ENCODE results near the gene TRIP6. TPM values are rescaled to one million over a fixed set of nuclear protein-coding genes. Genes with fewer than 3 reads are reported as not detected.

The TRIP6 gene
- total RNA-seq, 4 donors from 2014 or later = 71.8 to 88.7 (median 81.0) TPM

GRCh38 chr7:100892364-100893317, 25.5 kb downstream of the TRIP6 start:
- H3K4me3 ChIP-seq (ENCODE audit: low read depth, poor library complexity, severe bottlenecking) = no peak overlapping the region
- intact Hi-C loops (cut with DNase I; ENCODE audit: low total_unique reads) = no loop called here
- 82% methylated on average over 42 to 44 of the region's 44 CpGs for WGBS, 2 donors
- DNase-seq (ENCODE audit: low spot score in 2 of 2) = no peak
- no peak for TF ChIP-seq CTCF (IDR thresholded peaks at IDR 0.05)
- no peak for TF ChIP-seq POLR2A (IDR thresholded peaks at IDR 0.05)

- DNase-seq (ENCODE audit: low spot score in 2 of 2) = no peak
- no peak for TF ChIP-seq CTCF (IDR thresholded peaks at IDR 0.05)
- no peak for TF ChIP-seq POLR2A (IDR thresholded peaks at IDR 0.05)
- no peak overlapping the region for H3K4me3 ChIP-seq (ENCODE audit: low read depth, poor library complexity, severe bottlenecking)
- WGBS, 2 donors = 88 to 89% methylated on average over 20 to 31 of the region's 32 CpGs
- intact Hi-C loops (cut with DNase I; ENCODE audit: low total_unique reads) = no loop called here
These were observed 26.2 kb downstream of the TRIP6 start for GRCh38 chr7:100893318-100893895.

GRCh38 chr7:100893910-100894721, 26.9 kb downstream of the TRIP6 start:
- no peak overlapping the region for H3K4me3 ChIP-seq (ENCODE audit: low read depth, poor library complexity, severe bottlenecking)
- WGBS, 2 donors = 37 to 47% methylated on average over 36 to 38 of the region's 40 CpGs
- TF ChIP-seq CTCF (IDR thresholded peaks at IDR 0.05) (no peak), POLR2A (IDR thresholded peaks at IDR 0.05) (no peak)
- intact Hi-C loops (cut with DNase I; ENCODE audit: low total_unique reads) = no loop called here
- no peak for DNase-seq (ENCODE audit: low spot score in 2 of 2)

GRCh38 chr7:100894860-100895700, 27.9 kb downstream of the TRIP6 start:
- TF ChIP-seq POLR2A (IDR thresholded peaks at IDR 0.05) (no peak), CTCF (IDR thresholded peaks at IDR 0.05) (no peak)
- intact Hi-C loops (cut with DNase I; ENCODE audit: low total_unique reads) = loop anchor here (5.0 kb wide), 1 partner anchor 162 kb away; no protein-coding TSS in a partner anchor
- 0 to 2% methylated on average over 34 to 58 of the region's 83 CpGs for WGBS, 2 donors
- DNase-seq (ENCODE audit: low spot score in 2 of 2) = peak in 1 of 2 donors; percentile 88
- peak overlapping the region; percentile 26 for H3K4me3 ChIP-seq (ENCODE audit: low read depth, poor library complexity, severe bottlenecking)

GRCh38 chr7:100895701-100895955, 28.4 kb downstream of the TRIP6 start, which contains the start of gene ACHE:
ACHE (minus strand) TSS chr7:100895888; CDS start chr7:100894232, 1,656 bp downstream.
- TF ChIP-seq CTCF (IDR thresholded peaks at IDR 0.05) (no peak), POLR2A (IDR thresholded peaks at IDR 0.05) (no peak)
- DNase-seq (ENCODE audit: low spot score in 2 of 2) = no peak
- peak within 1 kb of the TSS; percentile 26 for H3K4me3 ChIP-seq (ENCODE audit: low read depth, poor library complexity, severe bottlenecking)
- intact Hi-C loops (cut with DNase I; ENCODE audit: low total_unique reads) = loop anchor here (5.0 kb wide), 1 partner anchor 162 kb away; no protein-coding TSS in a partner anchor
- WGBS, 2 donors = 2% methylated on average over 22 of the region's 32 CpGs; no CpG with 5 or more reads in 1 of the 2 donors
